Stomach (tissue), 9 donors: ENCODE measurements around the gene STXBP5. TPM values are rescaled to one million over a fixed set of nuclear protein-coding genes. Genes with fewer than 3 reads are reported as not detected.

ENCODE experiments used
- DNase-seq, 2 donors: peaks; one replicate each; pipeline versions ENCODE4 v3.0.0 to v3.0.0-alpha.2; 2013 to 2019
- H3K27ac ChIP-seq, 5 donors: fragments of 200-600 bp in 4 of 5; sonication (generic) in 4 of 5; one replicate each; pipeline ENCODE4 v1.5.1; 2013 to 2019; ENCODE audit warnings: mild to moderate bottlenecking in 1 of 5, moderate library complexity in 1 of 5
- H3K27me3 ChIP-seq, 3 donors: fragments of 200-600 bp; sonication (generic); one replicate each; pipeline ENCODE4 v1.5.1; 2017 to 2019; ENCODE audit warnings: mixed run types in 1 of 3
- H3K36me3 ChIP-seq, 4 donors: fragments of 200-600 bp; sonication (generic); 1 replicate in 3 of 4; 2 replicates in 1 of 4; pipeline ENCODE4 v1.5.1; 2016 to 2019
- H3K4me1 ChIP-seq, 4 donors: fragments of 200-600 bp; sonication (generic); one replicate each; pipeline ENCODE4 v1.5.1; 2016 to 2019
- H3K4me3 ChIP-seq, 4 donors: fragments of 200-600 bp; sonication (generic) in 3 of 4; one replicate each; pipeline ENCODE4 v1.5.1; 2016 to 2019; ENCODE audit warnings: mild to moderate bottlenecking in 1 of 4
- H3K9me3 ChIP-seq, 4 donors: fragments of 200-600 bp; sonication (generic); one replicate each; pipeline ENCODE4 v1.5.1; 2016 to 2019
- EP300 ChIP-seq: sonication (generic); formaldehyde crosslinking; IDR thresholded peaks from one replicate; pipeline ENCODE4 v1.6.1; 2017; ENCODE audit warnings: antibody characterized with exemption
- POLR2A ChIP-seq, 4 donors: fragments of 450-650 bp; IDR thresholded peaks; one replicate each; pipeline ENCODE4 v1.6.1; 2016; ENCODE audit warnings: antibody characterized with exemption in 4 of 4, control low read depth in 2 of 4, mild to moderate bottlenecking in 1 of 4, moderate library complexity in 1 of 4
- POLR2AphosphoS5 ChIP-seq, 3 donors: sonication (generic); formaldehyde crosslinking; IDR thresholded peaks; one replicate each; pipeline ENCODE4 v1.6.1; 2016; ENCODE audit warnings: antibody characterized with exemption in 3 of 3
- WGBS, 5 donors: extraction: QIAGEN DNeasy Blood & Tissue Kit in 3 of 5; methylation state at CpG; one replicate each; pipeline versions ENCODE4 v1.1.5 to v1.1.7; 2013 to 2018; 5-methylcytosine and 5-hydroxymethylcytosine counted together
- intact Hi-C: fragments of 100-400 bp; cut with DNase I; formaldehyde crosslinking; loops from one replicate; pipeline ENCODE4 v1.15.1; 2023; ENCODE audit warnings: low total_unique reads
- polyA plus RNA-seq, 3 donors: library from polyadenylated mRNA; stranded (reverse); fragments of 200-250 nt; gene quantifications; one replicate each; pipeline ENCODE4 v1.2.3, GENCODE V29; 2013
- total RNA-seq, 5 donors: library from RNA; depleted of rRNA; stranded (reverse); fragments of >200 nt; gene quantifications; one replicate each; pipeline versions ENCODE4 v1.1.0 to v1.2.3, GENCODE V29; 2014 to 2016
- TF ChIP-seq, protein P1 (sequence below), 7 experiments: fragments of 450-650 bp in 4 of 7; fragments of 200-600 bp in 3 of 7; sonication (generic) in 3 of 7; IDR thresholded peaks; one replicate each; pipeline ENCODE4 v1.5.1; 2016 to 2019; ENCODE audit warnings: antibody characterized with exemption in 7 of 7, control low read depth in 2 of 7, mild to moderate bottlenecking in 1 of 7
- donor health status: healthy with polysubstance abuse.
- donor health status: Bipolar disorder and iron deficiency.
- donor health status: healthy.

STXBP5 gene
- total and polyA plus RNA-seq, 8 donors = 5.9 to 56.2 (median 15.8) TPM

DNA sequence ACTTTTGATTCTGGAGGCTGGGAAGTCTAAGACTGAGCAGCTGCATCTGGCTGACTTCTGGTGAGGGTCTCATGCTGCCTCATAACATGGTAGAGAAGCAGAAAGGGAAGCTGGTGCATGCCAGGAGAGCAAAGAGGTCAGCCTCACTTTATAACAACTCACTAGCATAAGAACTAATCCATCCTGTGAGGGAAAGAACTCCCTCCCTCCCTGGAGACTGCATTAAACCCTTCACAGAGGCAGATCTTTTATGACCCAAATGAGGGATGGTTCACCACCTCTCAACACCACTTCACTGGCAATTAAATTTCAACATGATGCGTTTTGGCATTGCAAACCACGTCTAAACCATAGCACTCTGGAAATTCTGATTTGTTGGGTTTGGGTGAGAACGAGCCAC, 33.9 kb downstream of the STXBP5 start:
- peaks cover 0 to 41% (median 36%) of the 10 kb centered on the region in 4 donors for H3K36me3 ChIP-seq
- DNase-seq = no peak
- H3K9me3 ChIP-seq = no peaks in the 10 kb centered on the region
- no peak overlapping the region for H3K4me3 ChIP-seq
- H3K27me3 ChIP-seq = no peaks in the 10 kb centered on the region
- WGBS, 5 donors = 84 to 99% (median 92%) methylated on average over 3 of the region's 3 CpGs
- TF ChIP-seq EP300 (no peak), POLR2AphosphoS5 (IDR thresholded peaks at IDR 0.05) (no peak), POLR2A (IDR thresholded peaks at IDR 0.05) (no peak)
- TF ChIP-seq, protein P1, sequence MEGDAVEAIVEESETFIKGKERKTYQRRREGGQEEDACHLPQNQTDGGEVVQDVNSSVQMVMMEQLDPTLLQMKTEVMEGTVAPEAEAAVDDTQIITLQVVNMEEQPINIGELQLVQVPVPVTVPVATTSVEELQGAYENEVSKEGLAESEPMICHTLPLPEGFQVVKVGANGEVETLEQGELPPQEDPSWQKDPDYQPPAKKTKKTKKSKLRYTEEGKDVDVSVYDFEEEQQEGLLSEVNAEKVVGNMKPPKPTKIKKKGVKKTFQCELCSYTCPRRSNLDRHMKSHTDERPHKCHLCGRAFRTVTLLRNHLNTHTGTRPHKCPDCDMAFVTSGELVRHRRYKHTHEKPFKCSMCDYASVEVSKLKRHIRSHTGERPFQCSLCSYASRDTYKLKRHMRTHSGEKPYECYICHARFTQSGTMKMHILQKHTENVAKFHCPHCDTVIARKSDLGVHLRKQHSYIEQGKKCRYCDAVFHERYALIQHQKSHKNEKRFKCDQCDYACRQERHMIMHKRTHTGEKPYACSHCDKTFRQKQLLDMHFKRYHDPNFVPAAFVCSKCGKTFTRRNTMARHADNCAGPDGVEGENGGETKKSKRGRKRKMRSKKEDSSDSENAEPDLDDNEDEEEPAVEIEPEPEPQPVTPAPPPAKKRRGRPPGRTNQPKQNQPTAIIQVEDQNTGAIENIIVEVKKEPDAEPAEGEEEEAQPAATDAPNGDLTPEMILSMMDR (IDR thresholded peaks at IDR 0.05) = no peak
- intact Hi-C loops = no loop called here
- peaks cover 0 to 7% (median 0%) of the 10 kb centered on the region in 4 donors for H3K4me1 ChIP-seq
- H3K27ac ChIP-seq = no peak overlapping the region

DNA sequence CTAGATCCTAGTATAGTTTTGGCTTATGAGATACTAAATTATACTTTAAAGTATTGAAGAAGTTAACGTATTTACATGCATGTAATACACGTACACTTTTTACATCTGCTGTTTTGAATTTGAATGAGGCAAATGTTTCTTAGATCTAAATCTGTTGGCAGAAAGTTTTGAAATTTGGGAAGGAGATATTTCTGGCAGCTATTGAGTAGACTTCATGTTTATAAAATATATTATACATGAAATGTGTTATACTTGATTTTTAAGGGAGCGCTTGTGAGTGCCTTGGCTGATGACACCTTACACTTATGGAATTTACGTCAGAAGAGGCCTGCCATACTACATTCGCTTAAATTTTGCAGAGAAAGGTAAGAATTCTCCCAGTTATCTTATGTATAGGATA, 34.7 kb downstream of the STXBP5 start:
- WGBS, 5 donors = 90 to 99% (median 97%) methylated on average over 5 of the region's 5 CpGs
- H3K4me3 ChIP-seq = no peak overlapping the region
- DNase-seq = no peak
- H3K36me3 ChIP-seq = peaks cover 0 to 41% (median 36%) of the 10 kb centered on the region in 4 donors
- H3K27me3 ChIP-seq = no peaks in the 10 kb centered on the region
- intact Hi-C loops = no loop called here
- H3K4me1 ChIP-seq = peaks cover 0 to 7% (median 0%) of the 10 kb centered on the region in 4 donors
- no peak overlapping the region for H3K27ac ChIP-seq
- TF ChIP-seq EP300 (no peak), POLR2AphosphoS5 (IDR thresholded peaks at IDR 0.05) (no peak), POLR2A (IDR thresholded peaks at IDR 0.05) (no peak)
- H3K9me3 ChIP-seq = no peaks in the 10 kb centered on the region

DNA sequence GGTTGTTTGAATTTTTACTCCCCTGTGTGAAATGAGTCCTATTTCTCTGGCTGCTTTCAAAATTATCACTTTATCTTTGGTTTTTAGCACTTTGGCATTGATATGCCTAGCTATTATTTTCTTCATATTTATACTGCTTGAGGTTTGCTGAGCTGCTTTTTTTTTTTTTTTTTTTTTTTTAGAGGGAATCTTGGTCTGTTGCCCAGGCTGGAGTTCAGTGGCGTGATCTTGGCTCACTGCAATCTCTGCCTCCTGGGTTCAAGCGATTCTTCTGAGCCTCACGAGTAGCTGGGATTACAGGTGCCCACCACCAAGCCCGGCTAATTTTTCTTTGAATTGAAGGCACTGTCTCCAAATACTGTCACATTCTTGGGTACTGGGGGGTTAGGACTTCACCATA, 40.6 kb downstream of the STXBP5 start:
- intact Hi-C loops = no loop called here
- TF ChIP-seq POLR2AphosphoS5 (IDR thresholded peaks at IDR 0.05) (no peak), POLR2A (IDR thresholded peaks at IDR 0.05) (no peak), EP300 (no peak)
- TF ChIP-seq, protein P1 (IDR thresholded peaks at IDR 0.05) = no peak
- no peak overlapping the region for H3K27ac ChIP-seq
- H3K4me1 ChIP-seq = peaks cover 0 to 15% (median 6%) of the 10 kb centered on the region in 4 donors
- H3K4me3 ChIP-seq = no peak overlapping the region
- peaks cover 4 to 29% (median 24%) of the 10 kb centered on the region in 4 donors for H3K36me3 ChIP-seq
- 32 to 48% (median 35%) methylated on average over 4 of the region's 4 CpGs for WGBS, 5 donors
- no peaks in the 10 kb centered on the region for H3K27me3 ChIP-seq
- DNase-seq = no peak
- no peaks in the 10 kb centered on the region for H3K9me3 ChIP-seq

DNA sequence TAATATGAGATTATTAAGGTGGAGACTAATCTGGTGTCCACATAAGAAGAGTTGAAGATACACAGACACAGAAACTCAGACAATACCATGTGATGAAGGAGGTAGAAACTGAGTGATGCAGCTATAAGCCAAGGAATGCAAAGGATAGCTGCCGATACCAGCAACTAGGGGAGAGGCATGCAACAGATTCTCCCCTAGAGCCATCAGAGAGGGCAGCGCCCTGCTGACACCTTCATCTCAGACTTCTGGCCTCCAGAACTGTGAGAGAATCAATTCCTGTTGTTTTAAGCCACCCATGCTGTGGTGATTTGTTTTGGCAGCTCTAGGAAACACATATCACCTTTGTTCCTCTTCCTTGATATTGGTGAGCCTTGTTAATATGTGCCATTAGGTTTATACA, 41.5 kb downstream of the STXBP5 start:
- Histone ChIP-seq H3K36me3 (peaks cover 4 to 26% (median 21%) of the 10 kb centered on the region in 4 donors), H3K4me1 (peaks cover 0 to 15% (median 6%) of the 10 kb centered on the region in 4 donors), H3K4me3 (no peak overlapping the region), H3K27ac (no peak overlapping the region), H3K27me3 (no peaks in the 10 kb centered on the region), H3K9me3 (no peaks in the 10 kb centered on the region)
- DNase-seq = no peak
- TF ChIP-seq POLR2A (IDR thresholded peaks at IDR 0.05) = no peak
- TF ChIP-seq EP300 = no peak
- no peak for TF ChIP-seq POLR2AphosphoS5 (IDR thresholded peaks at IDR 0.05)
- TF ChIP-seq, protein P1 (IDR thresholded peaks at IDR 0.05) = no peak
- intact Hi-C loops = no loop called here
- WGBS, 5 donors = 89 to 100% (median 94%) methylated on average over 2 of the region's 2 CpGs

DNA sequence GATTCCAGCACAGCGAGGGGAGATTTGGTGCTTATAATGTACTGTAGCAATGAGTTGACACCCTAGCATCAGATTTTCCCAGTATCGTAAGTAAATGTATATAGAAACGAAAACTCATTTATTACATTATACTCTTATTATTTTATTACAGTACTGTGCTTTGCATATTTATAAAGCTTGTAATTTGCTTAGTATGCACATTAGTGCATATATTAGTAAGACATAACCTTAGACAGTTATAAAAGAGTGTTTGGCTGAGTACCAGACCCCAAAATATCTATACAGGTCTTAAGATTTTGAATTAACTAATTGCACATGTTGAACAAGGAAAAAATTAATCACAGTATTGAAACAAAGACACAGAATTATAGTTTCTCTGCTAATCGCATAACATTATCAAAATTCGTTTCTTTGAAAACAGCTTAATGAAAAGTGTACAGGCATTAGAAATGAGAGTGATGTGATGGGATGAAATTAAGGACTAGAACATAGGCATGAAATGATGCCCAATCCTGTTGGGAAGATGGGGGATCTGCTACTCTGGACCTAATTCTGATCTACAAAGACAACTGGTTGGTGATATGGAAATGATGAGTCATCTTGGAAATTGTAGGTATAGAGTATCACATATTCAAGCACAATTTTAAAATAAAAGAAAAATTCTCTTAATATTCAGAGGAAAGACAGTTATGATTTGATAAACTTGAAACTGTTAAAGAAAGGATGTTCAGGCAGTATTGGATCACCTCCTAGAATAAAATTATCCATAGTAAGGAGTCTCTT, 42.8 kb downstream of the STXBP5 start:
- TF ChIP-seq, protein P1 (IDR thresholded peaks at IDR 0.05) = no peak
- TF ChIP-seq POLR2AphosphoS5 (IDR thresholded peaks at IDR 0.05) = no peak
- TF ChIP-seq POLR2A (IDR thresholded peaks at IDR 0.05) = no peak
- no peak for TF ChIP-seq EP300
- intact Hi-C loops = no loop called here
- peaks cover 0 to 3% (median 0%) of the 10 kb centered on the region in 4 donors for H3K9me3 ChIP-seq
- no peak for DNase-seq
- H3K4me1 ChIP-seq = peaks cover 0 to 15% (median 6%) of the 10 kb centered on the region in 4 donors
- H3K27ac ChIP-seq = no peak overlapping the region
- H3K36me3 ChIP-seq = peaks cover 16 to 33% (median 25%) of the 10 kb centered on the region in 4 donors
- H3K27me3 ChIP-seq = no peaks in the 10 kb centered on the region
- no peak overlapping the region for H3K4me3 ChIP-seq
- 95 to 98% (median 96%) methylated on average over 5 of the region's 5 CpGs for WGBS, 5 donors
